Neural crest cell (in vitro differentiated cells): ENCODE measurements around the gene GRM4. TPM values are rescaled to one million over a fixed set of nuclear protein-coding genes. Genes with fewer than 3 reads are reported as not detected.
A peak's percentile ranks its signal among the peaks of the same experiment; 100 is the strongest.

Source experiments
- DNase-seq: peaks from one replicate; pipeline ENCODE4 v3.0.0; 2021; ENCODE audit warnings: low read depth, mixed read lengths, low spot score
- H3K27ac Mint-ChIP-seq: one replicate; pipeline ENCODE4 v1.8.0; 2021; ENCODE audit warnings: mild to moderate bottlenecking, mixed read lengths; ENCODE audit not compliant: unreplicated experiment
- H3K27me3 Mint-ChIP-seq: 2 replicates; pipeline ENCODE4 v1.8.0; 2021; ENCODE audit warnings: low read depth, mild to moderate bottlenecking, mixed read lengths
- H3K36me3 Mint-ChIP-seq: 2 replicates; pipeline ENCODE4 v1.8.0; 2021; ENCODE audit warnings: low read depth, mild to moderate bottlenecking, mixed read lengths
- H3K4me1 Mint-ChIP-seq: 2 replicates; pipeline ENCODE4 v1.8.0; 2021; ENCODE audit warnings: mixed read lengths
- H3K4me3 Mint-ChIP-seq: one replicate; pipeline ENCODE4 v1.8.0; 2021; ENCODE audit warnings: mild to moderate bottlenecking, mixed read lengths
- H3K9me3 Mint-ChIP-seq: 2 replicates; pipeline ENCODE4 v1.8.0; 2021; ENCODE audit warnings: mixed read lengths
- CTCF ChIP-seq: fragments of 200-600 bp; sonication (generic); conservative IDR thresholded peaks from 2 replicates; pipeline ENCODE4 v1.5.0; 2021; ENCODE audit warnings: antibody characterized with exemption, mild to moderate bottlenecking
- microRNA-seq: library from miRNA; unstranded; fragments of <30 nt; microRNA quantifications from one replicate; pipeline ENCODE4, GENCODE V29; 2020
- total RNA-seq: library from RNA; stranded (reverse); gene quantifications from 2 replicates; pipeline ENCODE4 v1.2.1, GENCODE V29; 2021

GRM4 gene
- total RNA-seq, 1 donor from 2014 or later: not detected

GRCh38 chr6:33971580-33971979 lies 174.3 kb downstream of the GRM4 start:
- Mint-ChIP-seq H3K27ac (no peak overlapping the region), H3K27me3 (peaks cover 70% of the 10 kb centered on the region), H3K9me3 (peaks cover 5% of the 10 kb centered on the region), H3K4me3 (no peak overlapping the region), H3K4me1 (no peaks in the 10 kb centered on the region), H3K36me3 (no peaks in the 10 kb centered on the region)
- TF ChIP-seq CTCF: no peak
- DNase-seq: no peak

Small RNA genes lying within 50 kb of the gene (microRNA-seq; reads per million reads assigned to microRNA genes)
- 9.5 reads per million, percentile 17 among the genes with 10 or more reads in this experiment for gene MIR1275

Other genes starting within 250 kb of the GRM4 start
- 1,143 and 1,176 TPM in 2 replicates for gene HMGA1, start 90.8 kb upstream of the GRM4 start, total RNA-seq
- 13.5 and 13.9 TPM in 2 replicates for gene SMIM29, start 102.9 kb upstream of the GRM4 start, total RNA-seq
- 47.5 and 50.0 TPM in 2 replicates for gene NUDT3, start 246.6 kb upstream of the GRM4 start, total RNA-seq